HL-60/S4 treated with phorbol 12-myristate 13-acetate at 8.2 ng/mL for 4 days and 3 days (cell line): Measurements from ENCODE around the gene SH2D6.
"Not testable (repeated sequence)": the region's sequence is repeated elsewhere in the genome, so short reads cannot be mapped to it uniquely, and the experiment has no call there.

Source experiments
- in situ Hi-C: fragments of 300-500 bp; cut with MboI; formaldehyde crosslinking; loops from 2 replicates; pipeline ENCODE4 v1.15.0; 2022; ENCODE audit warnings: low sequenced_read_pairs

SH2D6 gene

DNA sequence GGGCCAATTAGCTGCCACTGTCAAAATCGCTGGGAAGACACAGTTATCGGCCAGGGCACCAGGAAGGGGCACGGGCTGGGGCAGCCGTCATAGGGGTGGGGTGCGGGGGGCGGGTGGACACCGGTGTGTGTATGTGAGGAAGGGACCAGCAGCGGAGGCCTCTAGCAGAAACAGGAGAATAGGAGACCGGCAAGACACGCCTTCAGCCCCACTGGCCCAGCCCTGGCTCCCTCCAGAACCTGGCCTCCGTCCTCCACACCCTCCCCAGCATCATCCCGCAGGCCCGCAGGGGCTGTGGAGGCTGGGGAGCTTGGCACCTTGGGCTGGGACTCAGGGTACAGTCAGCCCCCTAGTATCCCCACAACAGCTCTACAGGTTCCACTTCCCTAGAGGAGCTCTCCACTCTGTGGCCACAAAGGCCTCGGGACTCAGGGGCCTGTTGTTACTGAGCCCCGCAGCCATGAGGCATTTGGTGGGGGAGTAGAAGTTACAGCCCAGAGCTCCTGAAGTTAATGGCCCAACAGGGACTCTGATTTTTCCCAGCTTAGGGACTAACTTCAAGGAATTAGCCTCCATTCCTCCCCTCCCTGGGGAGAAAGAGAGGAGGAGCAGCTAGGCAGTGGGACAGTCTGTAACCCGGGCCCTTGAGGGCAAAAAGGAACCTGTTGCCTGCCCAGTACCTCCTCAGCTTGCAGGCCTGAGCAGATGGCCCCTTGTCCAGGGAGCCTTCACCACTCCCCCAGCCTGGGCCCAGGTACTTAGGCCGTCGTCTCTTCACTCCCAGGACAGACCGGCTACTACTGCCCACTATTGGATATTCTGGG lies 19.9 kb downstream of the SH2D6 start:
- in situ Hi-C loops = no loop called here

DNA sequence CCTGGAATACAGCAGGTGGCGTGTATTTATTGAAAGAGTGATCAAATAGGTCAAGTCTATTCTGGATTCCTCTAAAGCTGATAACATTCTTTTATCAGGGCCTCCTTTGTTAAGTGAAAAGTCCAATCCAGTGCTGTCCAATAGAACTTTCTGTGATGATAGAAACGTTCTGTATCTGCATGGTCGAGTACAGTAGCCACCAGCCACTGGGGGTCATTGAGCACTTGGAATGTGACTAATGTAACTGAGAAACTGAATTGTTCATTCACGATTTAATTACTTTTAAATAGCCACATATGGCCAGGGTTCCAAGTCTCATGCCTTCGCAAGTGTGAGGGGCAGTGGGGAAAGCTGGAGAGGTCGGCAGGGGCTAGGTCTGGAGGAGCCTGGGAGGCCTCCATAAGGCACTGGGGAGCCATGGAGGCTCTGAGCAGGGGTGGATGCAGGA lies 20.5 kb downstream of the SH2D6 start:
- in situ Hi-C loops = no loop called here

DNA sequence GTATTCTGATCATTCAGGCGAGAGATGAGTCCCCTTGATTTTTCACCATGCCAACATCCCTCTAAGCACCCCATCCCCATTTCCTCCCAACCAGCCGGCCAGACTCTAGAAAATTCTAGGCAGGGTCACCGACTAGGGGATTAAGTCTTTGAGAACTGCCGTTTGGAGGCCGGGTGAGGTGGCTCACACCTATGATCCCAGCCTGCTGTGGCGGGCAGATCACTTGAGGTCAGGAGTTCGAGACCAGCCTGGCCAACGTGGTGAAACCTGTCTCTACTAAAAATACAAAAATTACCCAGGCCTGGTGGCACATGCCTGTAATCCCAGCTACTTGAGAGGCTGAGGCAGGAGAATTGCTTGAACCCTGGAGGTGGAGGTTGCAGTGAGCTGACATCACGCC lies 21.1 kb downstream of the SH2D6 start:
- in situ Hi-C loops = not testable (repeated sequence)

DNA sequence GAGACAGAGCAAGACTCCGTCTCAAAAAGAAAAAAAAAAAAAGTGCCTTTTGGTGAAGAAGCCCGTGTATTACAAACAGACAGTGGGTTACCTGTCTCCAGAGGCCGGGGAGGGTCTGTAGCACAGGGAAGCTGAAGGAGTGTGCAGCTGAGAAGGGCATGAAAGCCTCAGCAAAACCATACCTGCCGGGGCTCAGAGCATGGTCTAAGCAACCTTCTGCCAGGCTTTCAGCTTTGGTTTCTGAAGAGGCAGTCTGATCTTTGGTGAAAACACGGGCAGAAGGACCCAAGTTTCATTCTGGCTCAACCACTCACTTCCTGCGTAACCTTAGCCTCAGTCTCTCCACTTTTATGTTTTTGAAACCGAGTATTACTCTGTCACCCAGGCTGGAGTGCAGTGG lies 21.5 kb downstream of the SH2D6 start:
- in situ Hi-C loops = no loop called here

DNA sequence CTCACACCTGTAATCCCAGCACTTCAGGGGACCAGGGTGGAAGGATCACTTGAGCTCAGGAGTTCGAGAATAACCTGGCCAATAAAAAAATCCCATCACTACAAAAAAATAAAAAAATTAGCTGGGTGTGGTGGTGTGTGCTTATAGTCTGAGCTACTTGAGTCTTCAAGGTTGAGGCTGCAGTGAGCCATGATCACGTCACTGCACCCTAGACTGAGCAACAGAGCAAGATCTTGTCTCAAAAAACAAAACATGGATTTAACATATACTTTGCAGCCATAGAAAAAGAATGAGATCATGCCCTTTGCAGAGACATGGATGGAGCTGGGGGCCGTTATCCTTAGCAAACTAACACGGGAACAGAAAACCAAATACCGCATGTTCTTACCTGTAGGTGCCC lies 22.2 kb downstream of the SH2D6 start:
- in situ Hi-C loops = no loop called here

DNA sequence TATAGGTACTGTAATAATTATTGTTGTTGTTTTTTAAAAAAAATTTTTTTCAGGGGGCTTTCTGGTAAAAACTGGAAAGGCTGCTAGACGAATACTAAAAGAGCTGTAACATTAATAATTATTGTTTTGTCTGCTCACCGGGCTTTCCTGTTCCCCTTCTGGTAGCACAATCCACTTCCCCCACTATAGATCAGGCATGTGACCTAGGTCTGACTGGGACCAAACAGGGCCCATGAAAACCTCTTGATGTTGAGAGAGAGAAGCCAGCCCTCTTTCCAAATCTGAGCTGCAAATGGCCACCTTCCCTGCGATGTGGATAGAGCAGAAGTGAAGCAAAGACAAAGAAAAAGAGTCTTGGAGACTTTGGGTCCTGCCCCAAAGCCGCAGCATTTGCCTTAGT lies 23.4 kb downstream of the SH2D6 start:
- in situ Hi-C loops = no loop called here

DNA sequence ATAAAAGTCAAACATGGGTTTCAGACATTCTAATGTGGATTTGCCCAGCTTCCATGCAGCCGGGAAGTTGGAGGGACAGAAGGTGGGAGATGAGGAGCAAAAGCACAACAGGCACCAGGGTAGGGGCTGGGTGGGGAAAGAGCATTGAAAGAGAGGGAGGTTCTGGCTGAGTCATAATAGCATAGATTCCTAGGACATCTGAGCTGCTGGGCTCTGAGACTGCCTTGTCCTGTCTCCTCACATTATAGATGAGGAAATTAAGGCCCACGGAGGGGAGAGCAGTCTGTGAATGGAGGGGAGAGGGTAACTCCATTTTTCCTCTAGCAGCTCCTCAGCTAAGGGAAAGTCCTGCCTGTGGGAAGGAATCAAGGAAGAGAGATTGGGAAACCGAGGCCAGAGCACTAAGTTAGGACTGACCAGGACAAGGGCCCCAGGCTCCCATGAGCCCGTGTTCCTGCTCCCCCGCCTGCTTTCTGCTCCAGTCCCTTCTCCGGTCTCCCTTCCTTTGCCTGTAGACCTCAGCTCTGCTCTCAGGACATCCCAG lies 26.2 kb downstream of the SH2D6 start:
- in situ Hi-C loops = no loop called here

DNA sequence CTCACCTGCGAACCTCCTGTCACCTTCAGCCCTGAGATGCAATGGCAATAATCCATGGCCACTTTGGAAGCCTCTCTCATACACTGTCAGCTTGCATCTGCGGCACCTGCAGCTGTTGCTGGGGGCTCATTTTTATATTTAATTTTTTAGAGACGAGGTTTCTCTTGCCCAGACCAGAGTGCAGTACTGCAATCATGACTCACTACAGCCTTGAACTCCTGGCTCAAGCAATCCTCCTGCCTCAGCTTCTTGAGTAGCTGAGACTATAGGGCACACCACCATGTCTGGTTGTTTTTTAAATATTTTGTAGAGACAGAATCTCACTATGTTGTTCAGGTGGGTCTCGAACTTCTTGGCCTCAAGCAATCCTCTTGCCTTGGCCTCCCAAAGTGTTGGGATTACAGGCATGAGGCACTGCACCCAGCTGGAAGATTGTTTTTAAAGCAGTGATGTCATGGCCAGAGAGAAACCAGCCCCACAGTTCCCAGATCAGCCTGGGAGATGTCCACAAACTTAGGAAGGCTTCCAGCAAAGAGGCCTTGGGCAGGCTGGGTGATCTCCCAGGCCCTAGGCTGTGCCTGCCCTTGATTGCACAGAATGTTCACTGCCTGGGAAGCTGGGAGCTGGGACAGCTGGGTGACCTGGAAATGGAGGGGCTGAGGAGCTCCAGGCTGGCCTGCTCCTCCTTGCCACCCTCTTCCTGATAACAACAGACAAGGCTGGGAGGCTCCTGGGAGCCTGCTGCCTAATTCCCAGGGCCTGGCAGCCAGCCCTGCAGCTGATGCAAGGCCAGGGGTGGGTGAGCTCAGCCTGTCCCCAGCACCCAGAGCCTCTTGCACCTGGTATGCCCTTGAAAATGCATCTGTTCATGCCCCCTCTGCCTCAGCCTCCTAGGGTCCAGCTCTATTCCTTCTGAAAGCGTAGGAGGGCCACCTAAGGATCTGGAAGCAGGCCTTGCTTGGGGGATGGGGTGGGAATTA lies 27.1 kb downstream of the SH2D6 start:
- in situ Hi-C loops = no loop called here

DNA sequence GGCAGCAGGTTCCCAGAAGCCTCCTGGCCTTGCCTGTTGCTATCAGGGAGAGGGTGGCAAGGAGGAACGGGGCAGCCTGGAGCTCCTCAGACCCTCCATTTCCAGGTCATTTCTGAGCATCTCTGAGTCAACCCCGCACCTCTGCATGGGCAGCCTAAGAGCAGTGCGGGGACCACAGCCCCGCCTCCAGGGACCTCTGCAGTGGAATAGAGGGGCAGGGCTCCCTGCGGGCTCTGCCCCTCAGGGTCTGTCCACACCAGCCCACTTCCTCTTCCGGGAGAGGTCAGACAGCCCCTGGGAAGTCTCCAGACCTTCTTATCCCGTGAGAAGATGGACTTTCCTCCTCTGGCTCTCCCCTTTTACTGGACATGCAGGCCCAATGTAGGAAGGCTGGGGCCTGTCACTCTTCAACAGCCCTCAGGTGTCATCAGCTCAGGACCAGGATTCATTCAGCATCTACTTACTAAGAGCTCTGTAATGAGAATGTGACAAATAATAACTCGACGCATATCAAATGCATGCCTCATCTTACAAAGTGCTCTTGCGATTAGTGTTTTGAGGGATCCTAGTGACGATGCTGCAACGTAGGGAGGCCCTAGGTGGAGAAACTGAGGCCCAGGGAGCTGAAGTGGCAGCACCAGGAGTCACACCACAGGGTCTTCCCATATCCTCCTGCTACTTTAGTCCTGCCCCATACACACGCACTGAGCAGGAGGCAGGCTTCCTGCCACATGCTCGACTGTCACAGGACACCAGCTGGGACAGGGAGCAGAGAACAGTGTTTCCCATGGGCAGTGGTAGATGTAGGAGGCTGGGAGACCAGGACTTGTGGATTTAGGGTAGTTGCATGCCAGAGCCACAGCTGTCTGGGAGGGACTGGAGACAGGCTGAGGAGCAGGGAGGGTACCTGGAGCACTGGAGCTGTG lies 28.0 kb downstream of the SH2D6 start:
- in situ Hi-C loops = no loop called here

DNA sequence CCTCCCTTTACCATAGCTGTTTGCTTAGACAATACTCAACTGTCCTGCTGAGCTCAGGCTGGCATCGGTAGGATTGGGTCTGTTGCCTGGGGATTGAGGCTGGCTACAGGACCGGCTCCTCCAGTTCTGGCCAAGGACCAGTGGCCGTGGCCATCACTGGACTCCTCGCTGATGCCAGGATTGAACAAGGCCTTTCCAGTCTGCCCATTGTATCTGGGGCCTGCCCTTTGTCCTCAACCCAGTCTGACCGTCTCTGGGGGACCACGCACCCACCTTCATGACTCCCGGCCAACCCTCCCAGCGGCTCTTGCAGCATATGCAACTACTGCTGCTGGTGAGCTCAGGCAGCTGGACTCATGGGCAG lies 28.7 kb downstream of the SH2D6 start:
- in situ Hi-C loops = no loop called here

DNA sequence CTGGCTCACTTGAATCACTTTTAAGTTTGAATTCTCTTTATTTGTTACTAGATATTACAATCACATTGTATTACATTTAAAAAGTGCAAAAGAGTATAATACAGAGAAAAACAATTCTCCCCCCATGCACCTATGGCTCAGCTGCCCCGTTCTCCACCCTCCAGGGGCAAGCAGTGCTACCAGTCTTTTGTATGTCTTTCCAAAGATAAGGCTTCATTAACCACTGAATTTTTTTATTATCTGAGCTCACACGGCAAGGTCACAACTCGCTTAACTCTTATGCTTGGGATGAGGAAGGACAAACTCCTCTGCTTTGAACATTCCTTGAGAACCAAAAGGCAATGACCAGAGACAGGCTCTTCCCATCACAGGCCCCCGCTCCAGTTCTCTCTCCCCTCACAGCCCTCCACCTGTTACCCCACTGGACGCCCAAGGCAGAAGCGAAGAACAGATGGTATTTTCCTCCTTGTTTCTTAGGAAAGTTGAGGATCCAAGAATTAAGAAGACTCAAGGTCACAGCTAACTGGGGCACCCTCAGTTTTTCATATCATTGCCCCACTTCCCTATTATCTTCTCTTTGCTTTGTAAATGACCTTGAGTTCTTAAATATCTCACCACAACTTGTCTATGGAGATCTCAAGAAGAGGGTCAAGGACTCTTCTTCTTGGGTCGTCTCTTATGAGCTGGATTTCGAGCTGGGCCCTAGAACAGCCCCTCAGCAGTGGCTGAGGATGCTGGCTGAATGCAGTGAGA lies 30.1 kb downstream of the SH2D6 start:
- in situ Hi-C loops = no loop called here

DNA sequence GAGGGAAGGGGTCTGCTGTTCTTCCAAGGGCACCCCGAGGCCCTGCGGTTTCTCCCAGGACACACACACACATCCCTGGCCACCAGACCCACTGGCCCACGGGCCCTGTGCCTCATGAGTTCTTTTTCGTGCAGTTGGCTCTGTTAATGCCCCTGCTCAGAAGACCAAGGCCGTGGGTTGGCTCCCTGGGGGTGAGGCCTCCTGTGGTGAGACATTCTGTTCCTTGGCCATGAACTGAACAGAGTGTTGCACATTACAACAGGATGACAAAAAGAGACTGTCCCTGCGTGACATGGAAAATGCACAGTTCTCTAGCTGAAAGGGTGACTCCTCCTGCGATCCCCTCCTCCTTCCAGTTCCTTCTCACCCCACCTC lies 30.7 kb downstream of the SH2D6 start:
- in situ Hi-C loops = no loop called here

DNA sequence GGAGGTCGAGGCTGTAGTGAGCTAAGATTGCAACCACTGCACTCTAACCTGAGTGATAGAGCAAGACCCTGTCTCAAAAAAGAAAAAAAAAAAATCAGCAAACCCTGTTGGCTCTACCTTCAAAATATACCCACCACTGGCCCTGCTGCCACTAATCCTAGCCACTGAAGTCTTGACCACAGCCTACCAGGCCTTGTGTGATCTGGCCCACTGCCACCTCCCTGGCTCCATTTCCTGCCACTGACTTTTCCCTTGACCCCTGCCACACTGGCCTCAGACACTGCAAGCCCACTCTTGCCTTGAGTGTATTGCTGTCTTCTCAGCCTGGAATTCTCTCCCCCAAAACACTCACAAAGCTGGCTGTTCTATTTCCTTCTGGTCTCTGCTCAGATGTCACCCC lies 33.7 kb downstream of the SH2D6 start:
- in situ Hi-C loops = no loop called here

DNA sequence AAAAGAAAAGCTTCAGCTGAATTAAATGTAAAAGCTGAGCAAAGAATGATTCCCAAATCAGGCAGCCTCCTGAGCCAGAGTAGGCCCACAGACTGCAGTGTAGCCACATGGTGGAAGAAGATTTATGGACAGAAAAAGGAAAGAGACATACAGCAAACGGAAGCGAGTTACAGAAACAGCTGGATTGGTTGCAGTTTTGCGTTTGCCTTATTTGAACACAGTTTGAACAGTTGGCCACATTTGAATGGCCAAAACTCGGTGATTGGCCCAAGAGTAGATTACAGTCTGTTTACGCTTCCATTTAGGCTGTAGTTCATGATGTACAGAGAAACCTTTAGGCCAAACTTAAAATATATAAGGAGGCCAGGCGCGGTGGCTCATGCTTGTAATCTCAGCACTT lies 35.1 kb downstream of the SH2D6 start:
- in situ Hi-C loops = no loop called here

DNA sequence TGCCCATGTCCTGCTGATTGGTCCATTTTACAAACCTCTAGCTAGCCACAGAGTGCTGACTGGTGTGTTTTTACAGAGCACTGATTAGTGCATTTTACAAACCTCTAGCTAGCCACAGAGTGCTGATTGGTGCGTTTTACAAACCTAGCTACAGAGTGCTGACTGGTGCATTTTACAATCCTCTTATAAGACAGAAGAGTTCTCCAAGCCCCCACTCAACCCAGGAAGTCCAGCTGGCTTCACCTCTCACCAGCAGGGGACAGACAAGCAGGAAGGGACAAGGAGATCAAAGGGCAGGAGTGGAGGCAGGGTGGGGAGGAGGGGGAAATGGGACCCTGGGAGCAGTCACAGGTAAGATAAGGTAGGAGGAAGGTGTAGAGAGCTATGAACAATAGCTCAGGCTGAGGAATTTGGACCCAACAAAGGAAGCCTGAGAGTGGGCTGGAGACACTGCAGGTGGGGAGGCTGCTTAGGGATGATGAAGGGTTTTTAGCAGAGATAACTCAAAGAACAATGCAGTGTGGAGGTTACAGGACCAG lies 37.1 kb downstream of the SH2D6 start:
- in situ Hi-C loops = no loop called here

DNA sequence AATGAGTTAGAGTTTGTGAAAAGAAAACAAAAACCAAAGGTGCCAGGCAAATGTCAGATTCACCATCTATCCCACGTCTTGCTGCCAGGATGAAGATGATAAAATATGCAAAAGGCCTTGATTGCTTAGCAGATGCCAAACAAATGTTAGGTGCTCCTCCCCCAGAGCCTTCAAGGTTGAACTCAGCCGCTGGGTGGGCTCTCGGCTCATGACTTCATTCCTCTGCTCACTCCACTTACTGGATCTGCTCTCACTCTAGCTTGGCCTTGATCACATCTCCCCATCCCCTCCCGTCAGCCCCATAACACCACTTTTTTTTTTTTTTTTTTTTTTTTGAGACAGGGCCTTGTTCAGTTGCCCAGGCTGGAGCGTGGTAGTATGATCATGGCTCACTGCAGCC lies 38.5 kb downstream of the SH2D6 start:
- in situ Hi-C loops = no loop called here

DNA sequence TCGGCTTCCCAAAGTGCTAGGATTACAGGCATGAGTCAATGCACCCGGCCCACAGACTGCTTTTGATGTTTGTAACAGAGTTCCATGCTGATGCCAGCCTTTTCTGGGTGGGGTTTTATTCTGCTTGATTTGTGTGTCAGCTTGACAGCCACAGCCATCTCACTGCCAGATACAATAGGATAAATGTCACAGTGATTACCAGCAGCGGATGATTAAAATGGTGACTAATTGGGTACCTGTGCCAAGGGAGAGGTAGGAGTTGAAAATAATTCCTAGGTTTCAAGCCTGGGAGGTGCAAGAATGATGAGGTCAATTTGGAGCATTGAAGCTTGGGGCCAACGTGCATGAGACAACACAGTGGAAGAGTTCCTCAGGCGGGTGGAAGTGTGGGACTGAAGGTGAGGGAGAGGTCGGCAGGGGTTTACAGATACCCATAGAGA lies 39.4 kb downstream of the SH2D6 start:
- in situ Hi-C loops = no loop called here

DNA sequence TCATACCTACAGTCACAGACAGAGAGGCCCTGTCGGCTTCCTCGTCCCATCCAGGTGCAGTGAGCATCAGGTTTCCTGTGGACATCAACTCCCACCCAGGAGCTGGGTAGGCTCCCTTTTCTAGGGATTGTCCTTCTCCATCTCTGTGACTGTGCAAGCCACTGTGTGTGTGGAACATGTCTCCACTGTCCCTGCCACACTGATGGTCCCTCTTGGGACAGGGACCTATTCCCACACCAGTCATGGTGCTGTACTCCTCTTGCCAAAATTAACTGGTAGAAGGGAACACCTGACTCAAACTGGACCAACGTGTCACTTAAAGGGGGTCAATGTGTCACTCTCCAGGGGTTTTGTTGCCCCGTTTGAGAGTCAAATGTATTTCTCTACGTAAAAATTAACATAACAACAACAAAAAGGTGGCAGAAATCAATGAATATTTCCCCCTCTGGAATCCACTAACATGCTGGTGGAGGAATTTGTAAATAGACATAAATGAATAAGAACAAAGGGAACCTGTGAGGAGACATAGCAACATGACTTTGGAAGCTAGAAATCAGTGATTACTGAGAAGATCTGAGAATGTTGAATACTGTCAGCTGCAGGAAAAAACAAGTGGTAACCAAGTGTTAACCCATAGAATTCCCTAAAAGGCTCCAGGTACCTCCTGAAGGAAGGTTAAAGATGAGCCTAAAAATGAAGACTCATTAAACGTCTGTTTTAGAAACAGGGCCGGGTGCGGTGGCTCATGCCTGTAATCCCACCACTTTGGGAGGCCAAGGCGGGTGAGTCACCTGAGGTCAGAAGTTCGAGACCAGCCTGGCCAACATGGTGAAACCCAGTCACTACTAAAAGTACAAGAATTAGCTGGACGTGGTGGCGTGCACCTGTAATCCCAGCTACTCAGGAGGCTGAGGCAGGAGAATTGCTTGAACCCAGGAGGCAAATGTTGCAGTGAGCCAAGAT lies 40.4 kb downstream of the SH2D6 start:
- in situ Hi-C loops = no loop called here
